ENCODE measurements around the gene HNRNPAB. TPM values are rescaled to one million over a fixed set of nuclear protein-coding genes. Genes with fewer than 3 reads are reported as not detected.
A peak's percentile ranks its signal among the peaks of the same experiment; 100 is the strongest.

Gene HNRNPAB
- total RNA-seq (ENCODE audit: unreplicated experiment): 162 TPM
- long read RNA-seq, transcript HNRNPAB-202 (8 exons, 1,796 nt): major isoform, 14 of 29 reads
- long read RNA-seq, transcript HNRNPAB-201 (7 exons, 1,602 nt): minor isoform, 8 of 29 reads
- long read RNA-seq, partial matches to known transcripts: 5 of 29 reads
- long read RNA-seq, other reads (novel, unspliced or antisense): 1 of 29 reads

- H3K27ac Mint-ChIP-seq (ENCODE audit: unreplicated experiment): peak within 1 kb of the TSS; percentile 95
- H3K9me3 Mint-ChIP-seq (ENCODE audit: unreplicated experiment): no peaks in the 10 kb centered on the region
- H3K4me1 Mint-ChIP-seq (ENCODE audit: unreplicated experiment): peaks cover 30% of the 10 kb centered on the region
- peaks cover 30% of the 10 kb centered on the region for H3K36me3 Mint-ChIP-seq (ENCODE audit: low read depth, unreplicated experiment)
- H3K27me3 Mint-ChIP-seq (ENCODE audit: unreplicated experiment): peaks cover 11% of the 10 kb centered on the region
- no peak for TF ChIP-seq CTCF (IDR thresholded peaks at IDR 0.05; ENCODE audit: unreplicated experiment)
- peak within 1 kb of the TSS; percentile 99 for H3K4me3 Mint-ChIP-seq (ENCODE audit: unreplicated experiment)
- peak; percentile 95 for DNase-seq (ENCODE audit: low spot score)
Observed at GRCh38 chr5:178204182-178204934, at the start of gene HNRNPAB. Gene HNRNPAB, plus strand, starts transcription at chr5:178204533. Its CDS starts 305 bp downstream, at chr5:178204838.

GRCh38 chr5:178155065-178155464 lies 49.3 kb upstream of the HNRNPAB start:
- Mint-ChIP-seq H3K27ac (ENCODE audit: unreplicated experiment) (no peak overlapping the region), H3K4me1 (ENCODE audit: unreplicated experiment) (peaks cover 22% of the 10 kb centered on the region), H3K36me3 (ENCODE audit: low read depth, unreplicated experiment) (peaks cover 16% of the 10 kb centered on the region), H3K4me3 (ENCODE audit: unreplicated experiment) (no peak overlapping the region), H3K9me3 (ENCODE audit: unreplicated experiment) (peaks cover 2% of the 10 kb centered on the region), H3K27me3 (ENCODE audit: unreplicated experiment) (peaks cover 12% of the 10 kb centered on the region)
- no peak for TF ChIP-seq CTCF (IDR thresholded peaks at IDR 0.05; ENCODE audit: unreplicated experiment)
- DNase-seq (ENCODE audit: low spot score): no peak

GRCh38 chr5:178160176-178160575 lies 44.2 kb upstream of the HNRNPAB start:
- no peak for TF ChIP-seq CTCF (IDR thresholded peaks at IDR 0.05; ENCODE audit: unreplicated experiment)
- Mint-ChIP-seq H3K4me3 (ENCODE audit: unreplicated experiment) (no peak overlapping the region), H3K27ac (ENCODE audit: unreplicated experiment) (no peak overlapping the region), H3K9me3 (ENCODE audit: unreplicated experiment) (no peaks in the 10 kb centered on the region), H3K27me3 (ENCODE audit: unreplicated experiment) (peaks cover 8% of the 10 kb centered on the region), H3K36me3 (ENCODE audit: low read depth, unreplicated experiment) (no peaks in the 10 kb centered on the region), H3K4me1 (ENCODE audit: unreplicated experiment) (peaks cover 6% of the 10 kb centered on the region)
- no peak for DNase-seq (ENCODE audit: low spot score)

GRCh38 chr5:178162481-178162880 lies 41.9 kb upstream of the HNRNPAB start:
- H3K27ac Mint-ChIP-seq (ENCODE audit: unreplicated experiment): no peak overlapping the region
- H3K4me1 Mint-ChIP-seq (ENCODE audit: unreplicated experiment): peaks cover 6% of the 10 kb centered on the region
- DNase-seq (ENCODE audit: low spot score): no peak
- H3K9me3 Mint-ChIP-seq (ENCODE audit: unreplicated experiment): no peaks in the 10 kb centered on the region
- H3K4me3 Mint-ChIP-seq (ENCODE audit: unreplicated experiment): peak overlapping the region; percentile 26
- TF ChIP-seq CTCF (IDR thresholded peaks at IDR 0.05; ENCODE audit: unreplicated experiment): no peak
- H3K27me3 Mint-ChIP-seq (ENCODE audit: unreplicated experiment): peaks cover 4% of the 10 kb centered on the region
- no peaks in the 10 kb centered on the region for H3K36me3 Mint-ChIP-seq (ENCODE audit: low read depth, unreplicated experiment)
